SJSA1 (cell line): ENCODE measurements around the gene KRT84. TPM values are rescaled to one million over a fixed set of nuclear protein-coding genes. Genes with fewer than 3 reads are reported as not detected.

ENCODE experiments used
- DNase-seq, 2 experiments: peaks; one replicate each; pipeline ENCODE4 v3.0.0-alpha.2; 2015 to 2020; ENCODE audit warnings: low spot score in 2 of 2, low read depth in 1 of 2
- H3K27ac ChIP-seq: fragments of 250-450 bp; sonication (Bioruptor Pico); 2 replicates; pipeline ENCODE4 v1.5.1; 2020; ENCODE audit warnings: mild to moderate bottlenecking, moderate library complexity
- H3K27me3 ChIP-seq: fragments of 250-450 bp; sonication (Bioruptor Pico); replicated peaks from 2 replicates; pipeline ENCODE4 v1.5.1; 2020; ENCODE audit warnings: mild to moderate bottlenecking, moderate library complexity
- H3K36me3 ChIP-seq: fragments of 250-450 bp; sonication (Bioruptor Pico); 2 replicates; pipeline ENCODE4 v1.5.1; 2020; ENCODE audit warnings: mild to moderate bottlenecking
- H3K4me1 ChIP-seq: fragments of 250-450 bp; sonication (Bioruptor Pico); replicated peaks from 2 replicates; pipeline ENCODE4 v1.6.1; 2021; ENCODE audit warnings: mild to moderate bottlenecking
- H3K4me3 ChIP-seq: fragments of 250-450 bp; sonication (Bioruptor Pico); 2 replicates; pipeline ENCODE4 v1.5.1; 2020; ENCODE audit warnings: mild to moderate bottlenecking
- H3K9me3 ChIP-seq: fragments of 250-450 bp; sonication (Bioruptor Pico); replicated peaks from 2 replicates; pipeline ENCODE4 v1.5.1; 2020; ENCODE audit warnings: mild to moderate bottlenecking
- total RNA-seq: library from RNA; depleted of rRNA; stranded (reverse); fragments of >200 nt; shearing (Covaris generic); gene quantifications from 2 replicates; pipeline ENCODE4 v1.2.3, GENCODE V29; 2014

The KRT84 gene
- total RNA-seq, 1 experiment from 2014 or later: not detected

DNA sequence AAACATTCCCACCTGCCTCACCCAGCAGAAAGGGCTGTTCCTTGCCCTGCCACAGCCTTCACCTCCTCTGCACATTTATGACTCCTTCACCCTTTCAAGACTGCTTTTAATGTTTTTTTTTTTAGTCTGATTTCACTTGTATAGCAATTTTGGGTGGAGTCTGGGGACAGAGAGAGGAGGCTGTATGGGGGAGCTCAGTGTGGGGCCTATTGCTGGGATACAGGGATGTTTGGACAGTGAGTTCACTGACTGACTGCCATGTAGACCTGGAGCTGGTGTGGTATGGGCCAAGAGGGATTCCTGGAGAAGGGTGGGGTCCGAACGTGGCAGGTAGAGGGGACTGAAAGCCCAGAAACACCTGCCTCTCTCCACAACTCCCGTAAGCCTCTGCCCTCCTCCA lies 16.2 kb downstream of the KRT84 start:
- Histone ChIP-seq H3K27me3 (no peaks in the 10 kb centered on the region; the same call in 1 of the 2 replicates), H3K4me1 (no peaks in the 10 kb centered on the region)
- DNase-seq: no peak

DNA sequence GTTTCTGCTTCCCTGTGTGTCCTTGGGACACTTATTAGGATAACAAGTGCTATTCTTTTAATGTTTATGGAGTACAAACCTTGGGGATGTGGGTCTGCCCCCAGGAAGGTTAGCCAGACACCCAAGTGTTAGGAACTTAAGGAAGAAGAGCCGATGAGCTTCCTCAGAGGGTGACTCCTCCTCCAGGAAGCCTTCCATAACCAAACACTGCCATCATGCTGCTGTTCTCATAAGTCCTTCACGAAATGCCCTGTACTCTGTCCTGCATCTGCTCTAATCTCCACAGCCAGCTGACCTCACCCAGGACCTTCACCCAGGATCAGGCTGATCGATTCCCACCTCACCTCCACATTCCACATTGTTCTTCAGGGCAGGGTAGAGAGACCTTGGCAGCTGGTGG lies 16.9 kb downstream of the KRT84 start:
- no peak for DNase-seq
- no peaks in the 10 kb centered on the region for H3K4me1 ChIP-seq
- H3K4me3 ChIP-seq: no peak overlapping the region
- no peaks in the 10 kb centered on the region for H3K9me3 ChIP-seq
- H3K27ac ChIP-seq: no peak overlapping the region
- no peaks in the 10 kb centered on the region; the same call in 1 of the 2 replicates for H3K27me3 ChIP-seq
- no peaks in the 10 kb centered on the region for H3K36me3 ChIP-seq

More for the DNA sequence above, 16.2 kb downstream of the KRT84 start:
- no peaks in the 10 kb centered on the region for H3K36me3 ChIP-seq
- no peaks in the 10 kb centered on the region for H3K9me3 ChIP-seq
- no peak overlapping the region for H3K27ac ChIP-seq
- no peak overlapping the region for H3K4me3 ChIP-seq

DNA sequence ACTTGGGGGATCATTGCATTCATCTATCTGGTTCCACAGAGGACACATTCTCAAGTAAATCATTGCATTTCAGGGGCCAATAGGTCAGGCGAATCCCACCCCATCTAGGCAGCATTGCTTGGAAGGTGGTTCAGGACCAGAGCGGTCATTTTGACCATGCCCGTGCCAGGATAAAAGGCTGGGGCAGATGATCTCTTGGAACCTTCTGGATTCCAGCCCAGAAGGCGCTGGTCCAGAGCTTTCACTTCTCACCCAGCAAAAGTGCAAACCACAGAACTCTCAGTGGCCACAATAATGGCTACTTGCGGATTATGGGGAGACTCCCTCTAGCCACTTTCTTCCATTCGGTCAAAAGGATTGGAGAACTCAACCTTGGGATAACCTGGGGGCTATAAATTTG lies 17.6 kb downstream of the KRT84 start:
- H3K36me3 ChIP-seq: no peaks in the 10 kb centered on the region
- H3K4me3 ChIP-seq: no peak overlapping the region
- H3K27me3 ChIP-seq: no peaks in the 10 kb centered on the region; the same call in 1 of the 2 replicates
- DNase-seq: no peak
- H3K4me1 ChIP-seq: no peaks in the 10 kb centered on the region
- H3K27ac ChIP-seq: no peak overlapping the region
- no peaks in the 10 kb centered on the region for H3K9me3 ChIP-seq

DNA sequence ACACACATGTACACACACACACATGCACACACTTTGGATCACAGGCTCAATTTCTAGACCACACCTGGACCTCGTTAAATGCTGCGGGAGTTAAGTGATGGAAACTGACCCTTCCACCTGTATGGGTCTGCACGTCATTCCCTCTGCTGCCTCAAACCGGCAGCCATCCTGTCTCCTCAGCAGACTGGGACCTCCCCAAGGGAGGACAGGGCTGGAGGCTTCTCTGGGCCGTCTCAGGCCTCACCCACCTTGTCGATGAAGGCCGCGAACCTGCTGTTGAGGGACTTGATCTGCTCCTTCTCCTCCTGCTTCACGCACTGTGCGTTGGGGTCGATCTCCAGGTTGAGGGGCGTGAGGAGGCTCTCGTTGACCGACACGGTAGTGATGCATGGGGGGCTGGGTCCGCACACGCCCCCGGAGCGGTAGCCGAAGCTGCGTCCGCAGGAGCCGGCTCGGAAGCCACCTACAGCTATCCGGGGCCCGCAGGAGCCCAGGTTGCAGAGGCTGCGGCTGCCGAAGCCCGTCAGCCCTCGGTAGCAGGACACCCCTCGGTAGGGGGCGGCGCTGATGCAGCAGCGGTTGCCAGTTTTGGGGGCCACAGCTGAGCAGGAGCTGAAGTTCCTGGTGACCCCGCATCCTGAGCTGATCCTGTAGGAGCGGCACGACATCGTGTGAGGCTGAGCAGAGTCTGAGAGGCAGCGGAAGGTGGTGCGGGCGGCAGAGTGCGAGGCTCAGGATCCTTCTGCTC lies 18.5 kb downstream of the KRT84 start, which contains the start of gene KRT85:
KRT85 (minus strand) TSS at position 744 of the 748 bp plus-strand sequence; CDS start at position 668, 76 bp downstream.
- H3K9me3 ChIP-seq: no peaks in the 10 kb centered on the region
- no peak within 1 kb of the TSS for H3K4me3 ChIP-seq
- no peaks in the 10 kb centered on the region for H3K36me3 ChIP-seq
- no peaks in the 10 kb centered on the region for H3K4me1 ChIP-seq
- DNase-seq: no peak
- no peak within 1 kb of the TSS for H3K27ac ChIP-seq
- H3K27me3 ChIP-seq: no peaks in the 10 kb centered on the region; the same call in 1 of the 2 replicates

DNA sequence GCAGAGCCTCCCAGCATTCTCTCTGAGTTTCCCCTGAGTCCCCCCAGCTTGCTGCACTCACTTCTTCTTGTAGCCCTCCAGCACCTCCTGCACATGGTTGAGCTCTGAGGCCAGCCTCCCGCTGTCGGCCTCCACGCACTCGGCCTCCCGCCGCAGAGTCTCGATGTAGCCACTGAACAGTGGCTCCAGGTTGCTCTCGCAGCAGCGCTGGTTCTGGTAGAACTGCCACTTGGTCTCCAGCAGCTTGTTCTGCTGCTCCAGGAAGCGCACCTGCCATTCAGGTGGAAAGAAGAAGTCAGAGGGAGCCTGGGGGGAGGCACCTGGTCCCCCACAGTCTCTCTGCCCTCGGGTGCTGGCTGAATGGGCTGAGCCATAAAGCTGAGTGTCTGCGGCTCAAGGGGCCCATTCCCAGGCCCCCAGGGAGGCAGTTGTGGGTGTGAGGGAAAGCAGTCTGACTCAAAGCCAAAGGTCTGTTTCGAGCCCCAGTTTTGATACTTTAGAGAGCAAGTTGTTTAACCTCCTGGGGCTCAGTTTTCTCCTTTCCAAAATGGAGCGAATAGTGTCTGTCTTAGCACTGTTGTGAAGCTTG lies 20.5 kb downstream of the KRT84 start:
- no peaks in the 10 kb centered on the region for H3K4me1 ChIP-seq

DNA sequence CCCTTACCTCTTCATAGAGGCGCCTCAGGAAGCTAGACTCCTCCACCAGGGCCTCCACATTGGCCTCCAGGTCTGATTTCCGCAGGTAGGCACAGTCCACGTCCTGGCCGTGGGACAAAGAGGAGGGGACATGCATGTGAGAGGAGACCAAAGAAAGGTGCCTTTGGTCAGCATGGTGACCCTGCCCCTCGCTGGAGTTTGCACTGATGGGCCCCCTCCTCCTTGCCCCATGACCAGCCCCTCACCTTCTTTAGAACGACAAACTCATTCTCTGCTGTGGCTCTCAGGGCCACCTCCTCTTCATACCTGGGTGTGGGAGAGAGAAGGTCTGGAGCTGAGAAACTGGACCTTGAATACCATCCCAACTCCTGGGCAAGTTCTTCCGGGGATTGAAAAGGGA lies 21.4 kb downstream of the KRT84 start:
- no peaks in the 10 kb centered on the region for H3K4me1 ChIP-seq
- DNase-seq: no peak

More for the DNA sequence above, 20.5 kb downstream of the KRT84 start:
- H3K27ac ChIP-seq: no peak overlapping the region
- no peak overlapping the region for H3K4me3 ChIP-seq
- no peaks in the 10 kb centered on the region; the same call in 1 of the 2 replicates for H3K27me3 ChIP-seq
- no peaks in the 10 kb centered on the region for H3K36me3 ChIP-seq
- H3K9me3 ChIP-seq: no peaks in the 10 kb centered on the region
- DNase-seq: no peak

DNA sequence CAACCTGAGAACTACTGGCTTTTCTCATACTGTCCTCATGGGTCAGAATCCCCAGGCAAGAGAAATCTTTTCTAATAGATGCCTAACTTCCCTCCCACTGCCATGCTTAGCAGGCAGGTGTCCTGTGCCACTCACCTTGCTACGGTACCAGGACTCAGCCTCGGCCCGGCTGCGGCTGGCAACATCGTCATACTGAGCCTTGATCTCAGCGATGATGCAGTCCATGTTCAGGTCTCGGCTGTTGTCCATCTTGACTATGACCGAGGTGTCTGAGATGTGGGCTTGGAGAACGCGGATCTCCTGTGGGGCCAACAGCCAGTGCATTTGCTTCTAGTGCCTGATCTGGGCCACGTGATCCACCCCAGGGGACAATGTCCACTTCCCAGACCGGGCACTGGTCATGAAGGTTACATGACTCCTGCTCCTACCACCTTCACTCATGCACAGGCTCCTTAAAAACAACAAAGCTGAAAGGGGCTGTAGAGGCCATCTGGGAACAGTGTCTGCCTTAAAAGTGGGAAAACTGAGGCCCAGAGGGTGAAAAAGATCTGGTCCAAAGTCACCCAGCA lies 22.3 kb downstream of the KRT84 start:
- Histone ChIP-seq H3K27ac (no peak overlapping the region), H3K4me3 (no peak overlapping the region), H3K27me3 (no peaks in the 10 kb centered on the region; the same call in 1 of the 2 replicates), H3K36me3 (no peaks in the 10 kb centered on the region), H3K4me1 (no peaks in the 10 kb centered on the region), H3K9me3 (no peaks in the 10 kb centered on the region)
- DNase-seq: no peak

More for the DNA sequence above, 21.4 kb downstream of the KRT84 start:
- Histone ChIP-seq H3K9me3 (no peaks in the 10 kb centered on the region), H3K27ac (no peak overlapping the region), H3K27me3 (no peaks in the 10 kb centered on the region; the same call in 1 of the 2 replicates), H3K36me3 (no peaks in the 10 kb centered on the region), H3K4me3 (no peak overlapping the region)

DNA sequence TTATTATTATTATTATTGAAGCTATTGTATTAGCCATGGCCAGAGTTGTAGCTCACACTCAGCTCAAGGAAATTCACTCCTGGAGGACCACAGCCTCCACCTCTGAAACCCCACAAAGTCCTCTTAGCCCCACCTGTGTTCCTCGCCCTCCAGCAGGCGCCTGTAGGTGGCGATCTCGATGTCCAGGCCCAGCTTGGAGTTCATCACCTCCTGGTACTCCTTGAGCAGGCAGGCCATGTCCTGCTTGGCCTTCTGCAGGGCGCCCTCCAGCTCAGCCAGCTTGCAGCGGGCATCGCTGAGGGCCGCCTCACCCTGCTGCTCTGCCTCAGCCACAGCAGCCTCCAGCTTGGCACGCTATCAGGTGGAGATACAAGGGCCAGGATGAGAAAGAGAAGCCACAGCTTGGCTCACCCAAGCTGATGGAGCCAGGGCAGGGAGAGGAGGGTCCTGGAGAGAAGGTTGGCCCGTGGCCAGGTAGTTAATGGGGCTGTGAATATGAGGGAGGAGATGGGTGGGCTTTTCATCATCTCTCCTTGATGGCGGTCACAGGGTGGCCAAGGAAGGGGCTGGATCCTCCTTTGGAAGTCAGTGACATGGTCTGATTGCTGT lies 23.2 kb downstream of the KRT84 start:
- Histone ChIP-seq H3K4me3 (no peak overlapping the region), H3K9me3 (no peaks in the 10 kb centered on the region), H3K4me1 (no peaks in the 10 kb centered on the region), H3K27me3 (no peaks in the 10 kb centered on the region; the same call in 1 of the 2 replicates), H3K36me3 (no peaks in the 10 kb centered on the region), H3K27ac (no peak overlapping the region)
- DNase-seq: no peak

DNA sequence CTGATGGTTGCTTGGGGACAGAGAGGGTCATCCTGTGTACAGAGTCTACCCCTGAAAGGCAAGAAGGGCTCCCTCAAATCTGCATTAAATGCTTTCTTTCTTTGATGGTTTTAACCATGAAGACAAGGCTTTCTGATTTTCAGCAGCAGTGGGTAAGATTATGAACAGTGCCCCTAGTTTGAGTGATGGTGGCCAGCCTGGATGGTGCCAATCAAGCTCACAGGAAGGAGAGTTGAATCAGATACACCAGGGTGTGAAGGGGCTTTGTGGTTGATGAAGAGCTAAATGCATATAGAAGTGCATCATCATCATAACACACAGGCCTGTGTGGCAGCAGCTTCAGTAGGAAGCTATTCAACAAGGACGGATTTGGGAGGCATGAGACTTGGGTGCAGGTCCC lies 23.9 kb downstream of the KRT84 start:
- Histone ChIP-seq H3K27ac (no peak overlapping the region), H3K4me1 (no peaks in the 10 kb centered on the region), H3K4me3 (no peak overlapping the region), H3K27me3 (no peaks in the 10 kb centered on the region; the same call in 1 of the 2 replicates), H3K36me3 (no peaks in the 10 kb centered on the region), H3K9me3 (no peaks in the 10 kb centered on the region)
- no peak for DNase-seq

DNA sequence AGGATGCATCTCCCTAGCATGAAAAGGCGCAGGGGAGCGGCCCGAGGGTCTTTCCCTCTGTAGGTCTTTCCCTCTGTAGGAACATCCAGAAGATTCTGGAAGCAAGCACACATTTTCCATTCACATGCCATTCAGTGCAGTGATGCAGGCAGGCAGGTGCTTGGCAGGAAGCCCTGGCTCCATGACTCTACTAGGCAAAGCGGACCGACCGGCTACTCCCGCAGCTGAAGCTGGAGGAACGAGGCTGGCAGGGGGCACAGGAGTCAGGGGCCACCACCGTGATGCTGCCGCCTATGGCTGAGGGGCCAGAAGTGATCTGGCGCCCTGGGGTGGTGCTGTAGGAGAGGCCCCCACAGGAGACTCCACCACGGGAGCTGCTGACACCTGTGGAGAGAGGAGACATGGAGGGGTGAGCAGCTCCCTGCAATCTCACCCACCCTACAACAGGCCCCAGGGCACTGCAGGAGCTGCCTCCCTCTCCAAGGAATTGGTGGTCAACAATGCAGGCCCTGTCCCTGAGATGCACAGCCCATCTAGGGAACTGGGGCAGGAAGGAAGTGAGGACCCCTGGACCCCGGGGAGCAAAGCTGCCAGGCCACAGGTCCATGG lies 24.7 kb downstream of the KRT84 start:
- no peaks in the 10 kb centered on the region; the same call in 1 of the 2 replicates for H3K27me3 ChIP-seq
- no peaks in the 10 kb centered on the region for H3K36me3 ChIP-seq
- DNase-seq: no peak
- no peaks in the 10 kb centered on the region for H3K4me1 ChIP-seq
- H3K27ac ChIP-seq: no peak overlapping the region
- H3K4me3 ChIP-seq: no peak overlapping the region
- no peaks in the 10 kb centered on the region for H3K9me3 ChIP-seq

DNA sequence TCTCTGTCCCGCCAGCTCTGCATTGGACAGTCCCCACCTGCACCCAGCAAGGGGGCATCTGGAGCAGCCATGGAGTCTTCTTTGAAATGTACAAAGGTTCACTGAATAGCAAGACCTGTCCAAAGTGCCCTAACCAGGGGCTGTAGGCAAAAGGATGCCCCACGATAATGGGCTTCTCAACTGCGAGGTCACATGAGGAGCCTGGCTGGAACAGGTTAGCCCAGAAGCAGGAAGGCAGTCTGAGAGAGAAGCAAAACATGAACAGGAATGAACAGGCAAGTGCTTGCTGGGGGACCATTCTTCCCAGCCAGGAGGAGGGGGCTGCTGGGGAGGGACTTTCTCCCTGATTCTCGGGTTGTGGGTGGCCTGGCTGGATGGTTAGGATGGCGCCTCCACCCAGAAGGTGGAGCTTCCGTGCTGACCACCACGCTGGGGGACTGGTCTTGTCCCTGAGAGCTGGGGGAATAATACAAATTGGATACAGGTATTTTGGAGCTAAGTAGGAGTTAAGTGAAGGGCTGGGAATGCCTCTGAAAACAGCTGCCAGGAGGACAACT lies 25.3 kb downstream of the KRT84 start:
- Histone ChIP-seq H3K4me1 (no peaks in the 10 kb centered on the region), H3K36me3 (no peaks in the 10 kb centered on the region), H3K27ac (no peak overlapping the region), H3K27me3 (no peaks in the 10 kb centered on the region; the same call in 1 of the 2 replicates), H3K9me3 (no peaks in the 10 kb centered on the region), H3K4me3 (no peak overlapping the region)
- DNase-seq: no peak

DNA sequence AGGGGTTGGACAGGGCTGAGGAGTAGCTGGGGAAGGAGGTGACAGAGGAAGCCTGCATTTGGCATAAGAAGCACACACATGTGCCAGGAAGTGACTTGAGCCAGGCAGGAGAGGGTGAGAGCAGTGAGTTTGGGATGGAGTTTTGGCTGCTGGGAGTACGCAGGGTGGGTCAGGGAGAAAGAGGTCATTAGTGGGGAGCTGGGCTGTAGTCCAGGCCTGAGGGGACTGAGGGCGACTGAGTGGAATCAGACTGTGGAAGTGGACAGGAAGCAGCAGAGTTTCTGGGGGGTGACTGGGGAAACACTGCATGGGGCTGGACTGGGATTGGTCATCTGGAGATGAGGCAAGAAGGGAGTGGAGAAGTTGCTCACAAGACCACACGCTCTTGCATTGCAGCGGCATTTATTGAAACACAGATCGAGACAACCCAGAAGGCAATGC lies 25.8 kb downstream of the KRT84 start:
- Histone ChIP-seq H3K27ac (no peak overlapping the region), H3K4me3 (no peak overlapping the region), H3K9me3 (no peaks in the 10 kb centered on the region), H3K36me3 (no peaks in the 10 kb centered on the region), H3K27me3 (no peaks in the 10 kb centered on the region; the same call in 1 of the 2 replicates), H3K4me1 (no peaks in the 10 kb centered on the region)
- no peak for DNase-seq
